Left ventricle myocardium superior (tissue), 1 donor: ENCODE data around the gene TTC3. TPM values are rescaled to one million over a fixed set of nuclear protein-coding genes. Genes with fewer than 3 reads are reported as not detected.

ENCODE experiments used
- ATAC-seq: fragments of 200-7000 bp; cut with Tn5 transposase; one replicate; pipeline ENCODE4 v1.9.1; 2020; ENCODE audit warnings: mild to moderate bottlenecking, moderate library complexity
- DNase-seq: peaks from one replicate; pipeline ENCODE4 v3.0.0-alpha.2; 2020
- intact Hi-C: fragments of 100-400 bp; cut with micrococcal nuclease; formaldehyde crosslinking; loops from one replicate; pipeline ENCODE4 v1.11.0; 2022
- total RNA-seq: library from RNA; stranded (reverse); fragmentation: NEBNext Ultra II Directional; extraction: Animal tissue kit (Norgen Biotek cat#: 25700); gene quantifications from one replicate; pipeline ENCODE4 v1.2.1, GENCODE V29; 2021
- donor health status: DM: no; HTN: yes; CAD: no; lungs with severe emphysema.

The TTC3 gene
- total RNA-seq, 1 donor from 2014 or later: 37.0 TPM

GRCh38 chr21:37231249-37231645, 158.2 kb downstream of the TTC3 start:
- DNase-seq (no peak), ATAC-seq (no peak)
- intact Hi-C loops: no loop called here

- ATAC-seq: no peak
- intact Hi-C loops: no loop called here
- DNase-seq: no peak
These were observed 158.6 kb downstream of the TTC3 start for GRCh38 chr21:37231671-37232070.

- intact Hi-C loops: no loop called here
- ATAC-seq (no peak), DNase-seq (no peak)
These were observed 159.4 kb downstream of the TTC3 start for GRCh38 chr21:37232274-37233018.

- intact Hi-C loops: no loop called here
- no peak for DNase-seq
- ATAC-seq: no peak
These were observed 160.6 kb downstream of the TTC3 start for GRCh38 chr21:37233551-37234146.

- DNase-seq (no peak), ATAC-seq (no peak)
- intact Hi-C loops: no loop called here
These were observed 164.3 kb downstream of the TTC3 start for GRCh38 chr21:37237346-37237745.

GRCh38 chr21:37237764-37238163, 164.7 kb downstream of the TTC3 start:
- DNase-seq (no peak), ATAC-seq (no peak)
- intact Hi-C loops: no loop called here

GRCh38 chr21:37240978-37241377, 167.9 kb downstream of the TTC3 start:
- no peak for ATAC-seq
- DNase-seq: no peak
- intact Hi-C loops: no loop called here

GRCh38 chr21:37241426-37241825, 168.4 kb downstream of the TTC3 start:
- ATAC-seq (no peak), DNase-seq (no peak)
- intact Hi-C loops: no loop called here

GRCh38 chr21:37243961-37244360, 170.9 kb downstream of the TTC3 start:
- intact Hi-C loops: no loop called here
- DNase-seq (no peak), ATAC-seq (no peak)

- no peak for ATAC-seq
- DNase-seq: no peak
- intact Hi-C loops: no loop called here
These were observed 171.5 kb downstream of the TTC3 start for GRCh38 chr21:37244501-37245095.

GRCh38 chr21:37245151-37245550, 172.1 kb downstream of the TTC3 start:
- ATAC-seq (no peak), DNase-seq (no peak)
- intact Hi-C loops: no loop called here

- DNase-seq (no peak), ATAC-seq (no peak)
- intact Hi-C loops: no loop called here
These were observed 175.2 kb downstream of the TTC3 start for GRCh38 chr21:37248298-37248697.

GRCh38 chr21:37249112-37249904, 176.3 kb downstream of the TTC3 start:
- DNase-seq (no peak), ATAC-seq (no peak)
- intact Hi-C loops: no loop called here

GRCh38 chr21:37251294-37251634, 178.2 kb downstream of the TTC3 start:
- no peak for DNase-seq
- intact Hi-C loops: no loop called here
- ATAC-seq: no peak

Other genes with a start within 250 kb of the TTC3 start
- gene HLCS, start 106.6 kb upstream of the TTC3 start, total RNA-seq: 6.2 TPM
- not detected for gene RIPPLY3, start 66.6 kb upstream of the TTC3 start, total RNA-seq
- gene PIGP, start 183 bp upstream of the TTC3 start, total RNA-seq: 36.8 TPM
- gene VPS26C, start 194.1 kb downstream of the TTC3 start, total RNA-seq: 49.9 TPM